ENCODE results near the gene CLMP.

- TF ChIP-seq CTCF (IDR thresholded peaks at IDR 0.05; ENCODE audit: extremely low read depth in 1 of 2, insufficient read depth in 1 of 2, low read depth in 1 of 2, low read length in 2 of 2) (no peak), POLR2AphosphoS5 (IDR thresholded peaks at IDR 0.05; ENCODE audit: insufficient read depth, low read depth, low read length) (no peak), MAX (IDR thresholded peaks at IDR 0.05; ENCODE audit: insufficient read depth, insufficient read length) (no peak), EZH2 (IDR thresholded peaks at IDR 0.05; ENCODE audit: borderline replicate concordance, low read depth, low read length, severe bottlenecking) (no peak), POLR2A (IDR thresholded peaks at IDR 0.05; ENCODE audit: low read depth, low read length) (no peak), MYC (IDR thresholded peaks at IDR 0.05; ENCODE audit: low read depth, low read length) (no peak)
Observed at GRCh38 chr11:123211149-123211852, 16.3 kb upstream of the CLMP start.
